Loucy (cell line): ENCODE results near the gene GLIPR1.

Experiments
- EZH2phosphoT487 ChIP-seq: fragments of 200-600 bp; IDR thresholded peaks from 2 replicates; pipeline ENCODE4 v1.6.1; 2018; ENCODE audit warnings: antibody characterized with exemption, mild to moderate bottlenecking, moderate library complexity, borderline replicate concordance
- TF ChIP-seq, protein P1 (sequence below): fragments of 200-600 bp; sonication (generic); conservative IDR thresholded peaks from 2 replicates; pipeline ENCODE4 v1.5.1; 2014; ENCODE audit warnings: mild to moderate bottlenecking, antibody characterized with exemption, low read length

DNA sequence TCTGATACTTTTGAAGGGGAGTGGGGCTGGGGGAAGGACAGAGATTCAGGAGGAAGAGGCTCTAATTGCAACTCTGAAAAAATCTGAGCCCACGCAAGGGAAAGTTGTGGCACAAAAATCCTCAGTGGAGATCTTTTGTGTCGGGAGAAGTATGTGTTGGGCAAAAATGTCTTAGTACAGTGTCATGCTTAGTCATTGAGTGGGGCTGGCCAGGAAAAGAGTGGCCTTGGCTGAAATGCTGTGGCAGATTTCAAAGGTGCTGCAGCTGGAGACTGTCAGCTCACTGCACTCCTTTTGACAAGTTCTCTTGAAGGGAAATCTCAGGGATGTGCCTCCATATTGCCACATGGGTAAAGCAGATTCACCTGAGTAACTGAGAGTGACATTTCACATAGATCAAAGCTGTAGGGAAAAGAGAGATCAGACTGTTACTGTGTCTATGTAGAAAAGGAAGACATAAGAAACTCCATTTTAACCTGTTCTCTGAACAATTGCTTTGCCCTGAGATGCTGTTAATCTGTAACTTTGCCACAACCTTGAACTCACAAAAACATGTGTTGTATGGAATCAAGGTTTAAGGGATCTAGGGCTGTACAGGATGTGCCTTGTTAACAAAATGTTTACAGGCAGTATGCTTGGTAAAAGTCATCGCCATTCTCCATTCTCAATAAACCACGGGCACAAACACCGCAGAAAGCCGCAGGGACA, 36.0 kb upstream of the GLIPR1 start:
- TF ChIP-seq, protein P1, sequence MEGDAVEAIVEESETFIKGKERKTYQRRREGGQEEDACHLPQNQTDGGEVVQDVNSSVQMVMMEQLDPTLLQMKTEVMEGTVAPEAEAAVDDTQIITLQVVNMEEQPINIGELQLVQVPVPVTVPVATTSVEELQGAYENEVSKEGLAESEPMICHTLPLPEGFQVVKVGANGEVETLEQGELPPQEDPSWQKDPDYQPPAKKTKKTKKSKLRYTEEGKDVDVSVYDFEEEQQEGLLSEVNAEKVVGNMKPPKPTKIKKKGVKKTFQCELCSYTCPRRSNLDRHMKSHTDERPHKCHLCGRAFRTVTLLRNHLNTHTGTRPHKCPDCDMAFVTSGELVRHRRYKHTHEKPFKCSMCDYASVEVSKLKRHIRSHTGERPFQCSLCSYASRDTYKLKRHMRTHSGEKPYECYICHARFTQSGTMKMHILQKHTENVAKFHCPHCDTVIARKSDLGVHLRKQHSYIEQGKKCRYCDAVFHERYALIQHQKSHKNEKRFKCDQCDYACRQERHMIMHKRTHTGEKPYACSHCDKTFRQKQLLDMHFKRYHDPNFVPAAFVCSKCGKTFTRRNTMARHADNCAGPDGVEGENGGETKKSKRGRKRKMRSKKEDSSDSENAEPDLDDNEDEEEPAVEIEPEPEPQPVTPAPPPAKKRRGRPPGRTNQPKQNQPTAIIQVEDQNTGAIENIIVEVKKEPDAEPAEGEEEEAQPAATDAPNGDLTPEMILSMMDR: no peak
- no peak for TF ChIP-seq EZH2phosphoT487
